Stimulated activated CD4-positive, alpha-beta T cell treated with anti-CD3 and anti-CD28 coated beads, Interleukin-15, amount 100 ng/mL, for 1 hour (primary cell): ENCODE measurements around the gene KRT80.

Source experiments
- DNase-seq, 2 donors: peaks; one replicate each; pipeline ENCODE4 v3.0.0-alpha.2; 2020; ENCODE audit warnings: low read depth in 1 of 2, low spot score in 1 of 2

KRT80 gene

DNA sequence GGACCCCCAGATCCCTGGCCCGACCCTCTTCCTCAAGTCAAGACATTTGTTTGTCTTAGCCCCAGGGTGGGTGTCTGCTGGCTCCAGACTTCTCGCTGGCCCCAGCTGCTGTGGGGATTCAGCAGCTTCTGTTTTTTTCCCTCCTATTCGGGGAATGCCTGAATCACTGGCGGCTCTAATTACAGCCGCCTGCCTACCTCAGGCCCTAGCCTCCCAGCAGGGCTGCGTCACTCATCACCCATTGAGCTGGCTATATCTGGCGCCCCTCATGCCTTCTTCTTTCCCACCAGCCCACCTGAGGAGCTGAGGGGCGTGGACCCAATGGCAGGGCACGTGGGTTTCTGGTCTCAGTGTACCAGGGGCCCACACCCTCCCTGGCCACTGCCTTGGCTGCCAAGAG, 10.1 kb downstream of the KRT80 start:
- no peak for DNase-seq

DNA sequence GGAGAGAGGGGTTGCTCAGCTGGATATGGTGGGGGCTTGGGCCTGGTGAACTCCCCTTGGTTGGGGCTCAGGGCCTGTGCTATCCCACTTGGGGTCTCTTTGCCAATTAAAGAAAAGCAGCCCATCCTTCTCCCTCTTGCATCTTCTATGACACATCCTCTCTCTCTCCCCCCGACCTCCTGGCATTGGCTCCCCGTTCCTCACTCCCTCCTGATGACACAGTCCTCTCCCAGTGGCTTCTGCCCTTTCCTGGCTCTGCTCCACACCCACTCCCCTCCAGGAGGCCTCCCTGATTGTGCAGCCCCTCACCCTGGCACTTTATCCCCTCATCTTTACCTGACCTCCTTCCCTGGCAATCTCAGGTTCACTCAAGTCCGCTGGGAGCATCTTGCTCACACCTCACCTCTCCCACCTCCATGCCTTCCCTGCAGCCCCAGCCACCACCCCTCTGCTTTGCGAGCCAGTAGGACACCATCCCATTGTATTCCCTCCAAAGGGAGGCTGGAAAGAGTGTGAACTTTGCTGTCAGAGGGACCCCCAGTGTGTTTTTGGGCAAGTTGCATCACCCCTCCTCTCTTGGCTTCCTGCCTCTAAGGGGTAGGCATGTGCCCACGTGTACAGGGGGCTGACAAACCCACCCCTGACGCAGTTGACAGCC, 10.7 kb downstream of the KRT80 start:
- no peak for DNase-seq

DNA sequence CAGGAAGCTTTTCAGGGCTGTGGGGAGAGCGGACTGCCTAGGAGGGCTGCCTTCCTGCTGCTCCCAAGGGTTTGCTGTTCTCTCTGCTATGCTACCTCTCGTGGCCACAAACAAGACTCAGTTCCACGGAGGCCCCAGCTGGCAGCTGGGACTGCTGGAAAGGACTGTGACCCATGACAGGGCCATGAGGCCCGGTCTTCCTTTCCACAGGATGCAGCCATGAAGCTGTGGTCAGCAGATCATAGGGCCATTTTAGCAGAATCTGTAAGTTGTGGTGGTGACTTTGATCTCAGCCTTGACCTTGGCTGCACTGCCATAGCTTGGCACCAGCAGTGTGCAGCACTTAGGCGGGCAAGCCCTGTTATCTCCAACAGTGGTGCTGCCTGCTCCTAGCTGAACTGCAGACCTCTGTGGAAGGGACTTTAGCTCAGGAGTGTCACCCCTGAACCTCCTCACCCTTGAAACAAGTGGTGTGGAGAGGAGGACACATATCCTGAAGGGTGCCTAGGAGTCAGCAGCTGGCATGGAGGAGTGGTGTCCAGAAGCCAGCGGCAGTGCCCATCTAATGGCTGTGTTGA, 12.3 kb downstream of the KRT80 start:
- DNase-seq: no peak

DNA sequence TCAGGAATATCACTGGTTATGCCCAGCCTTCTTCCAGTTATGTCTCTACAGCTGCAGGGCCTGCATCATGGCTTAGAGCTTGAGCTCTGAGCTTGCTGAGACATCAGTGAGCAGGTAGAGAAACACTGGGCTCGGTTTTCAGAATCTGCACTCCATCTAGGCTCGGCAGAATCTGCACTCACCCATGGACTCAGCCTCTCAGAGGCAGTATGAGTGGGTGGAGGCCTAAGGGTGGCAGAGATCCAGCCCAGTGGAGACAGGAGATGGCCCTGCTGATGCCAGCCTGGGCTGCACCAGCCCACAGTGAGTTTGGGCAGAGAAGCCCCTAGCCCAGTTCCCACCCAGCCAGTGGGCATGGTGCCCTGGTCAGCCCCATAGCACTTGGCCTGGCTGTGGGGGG, 12.8 kb downstream of the KRT80 start:
- no peak for DNase-seq

DNA sequence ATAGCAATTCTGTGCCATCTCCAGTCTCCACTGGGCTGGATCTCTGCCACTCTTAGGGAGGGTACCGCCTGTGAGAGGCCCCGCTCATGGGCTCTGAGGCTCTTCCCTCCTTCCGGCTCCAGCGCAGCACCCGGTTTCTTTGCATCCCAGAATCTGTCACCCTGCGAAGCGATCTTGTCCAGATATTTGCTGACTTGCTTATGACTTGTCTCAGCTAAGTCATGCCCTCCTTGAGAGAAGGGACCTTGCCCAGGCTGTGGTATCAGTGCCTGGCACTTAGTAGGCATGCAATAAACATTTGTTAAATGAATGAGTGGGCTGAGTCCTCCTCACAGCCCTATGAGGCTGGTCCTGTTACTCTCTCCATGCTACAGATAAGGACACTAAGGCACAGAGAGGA, 13.4 kb downstream of the KRT80 start:
- no peak for DNase-seq

DNA sequence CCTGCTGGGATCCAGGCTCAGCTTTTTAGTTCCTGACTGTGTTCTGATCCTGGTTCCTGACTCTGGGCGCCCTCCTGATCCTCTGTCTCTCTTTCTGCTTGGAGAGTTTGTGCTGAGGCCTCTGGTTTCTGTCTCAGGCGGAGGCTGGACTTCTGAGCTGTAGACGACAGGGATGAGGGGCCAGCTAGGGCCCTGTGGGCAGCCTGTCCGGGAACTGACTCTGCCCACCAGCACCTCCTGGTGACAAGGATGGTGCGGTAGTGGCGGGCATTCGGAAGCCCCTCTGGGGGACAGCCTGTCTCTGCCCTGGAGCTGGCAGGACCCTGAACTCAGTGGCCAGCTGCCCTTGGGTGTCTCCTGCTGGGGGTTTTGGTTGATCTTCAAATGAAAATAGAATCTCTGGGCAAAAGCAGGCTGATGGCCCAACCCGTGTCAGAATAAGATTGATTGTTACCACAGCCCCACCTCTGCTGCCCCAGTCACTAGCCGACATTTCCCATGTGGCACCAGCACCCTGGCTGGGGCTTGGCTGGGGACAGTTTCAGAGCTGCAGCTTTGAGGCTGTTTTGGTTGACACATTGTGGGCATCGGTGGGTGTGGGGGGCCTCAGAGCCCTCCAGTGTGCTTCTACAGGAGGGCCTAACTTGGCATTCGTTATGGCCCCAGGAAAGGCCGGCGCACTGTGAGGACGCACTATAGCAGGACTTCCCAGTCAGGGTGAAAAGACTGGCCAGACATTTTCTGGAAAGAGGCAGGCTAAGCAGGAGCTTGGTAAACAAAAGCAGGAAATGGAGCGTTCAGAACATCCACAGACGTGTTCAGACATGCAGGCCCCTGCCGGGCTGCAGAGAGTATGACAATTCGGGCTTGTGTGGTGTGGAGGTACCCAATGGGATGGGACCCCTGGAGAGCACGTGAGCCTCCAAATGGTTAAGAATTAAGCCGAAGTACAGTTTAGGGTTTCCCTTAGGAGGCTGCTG, 16.2 kb downstream of the KRT80 start:
- no peak for DNase-seq

DNA sequence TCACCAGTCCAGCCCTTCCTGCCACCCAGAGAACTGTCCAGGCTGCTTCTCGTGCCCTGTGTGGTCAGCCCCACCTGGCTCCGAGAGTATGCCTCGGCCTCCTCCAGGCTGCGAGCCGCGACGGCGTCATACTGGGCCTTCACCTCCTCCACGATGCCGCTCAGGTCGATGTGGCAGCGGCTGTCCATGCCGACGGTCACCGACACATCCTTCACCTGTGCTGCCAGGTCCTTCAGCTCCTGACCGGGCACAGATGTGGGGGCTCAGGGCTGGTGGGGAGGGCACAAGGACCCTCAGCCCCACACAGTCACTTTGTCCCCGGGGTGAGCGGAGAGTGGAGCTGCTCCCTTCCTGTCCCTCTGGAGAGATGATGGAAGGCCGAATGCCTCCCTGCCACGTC, 18.3 kb downstream of the KRT80 start:
- no peak for DNase-seq

DNA sequence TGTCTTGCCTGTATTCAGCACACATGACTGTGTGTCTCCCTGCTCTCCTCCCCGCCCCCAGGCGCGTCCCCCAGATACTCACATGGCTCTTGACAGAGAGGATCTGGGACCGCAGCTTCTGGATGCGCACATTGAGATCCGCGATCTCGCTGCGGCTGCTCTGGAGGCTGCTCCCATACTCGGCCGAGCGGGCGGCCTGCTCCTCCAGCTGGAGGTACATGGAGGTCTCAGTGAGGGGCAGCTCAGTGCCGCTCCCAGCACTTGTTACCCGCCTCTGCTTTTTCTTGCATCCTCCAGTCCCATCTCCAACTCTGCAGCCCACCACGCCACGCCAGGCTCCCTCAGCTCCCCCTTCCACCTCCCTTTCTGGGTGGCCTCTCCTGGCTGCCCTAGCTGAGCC, 18.9 kb downstream of the KRT80 start:
- DNase-seq: no peak

DNA sequence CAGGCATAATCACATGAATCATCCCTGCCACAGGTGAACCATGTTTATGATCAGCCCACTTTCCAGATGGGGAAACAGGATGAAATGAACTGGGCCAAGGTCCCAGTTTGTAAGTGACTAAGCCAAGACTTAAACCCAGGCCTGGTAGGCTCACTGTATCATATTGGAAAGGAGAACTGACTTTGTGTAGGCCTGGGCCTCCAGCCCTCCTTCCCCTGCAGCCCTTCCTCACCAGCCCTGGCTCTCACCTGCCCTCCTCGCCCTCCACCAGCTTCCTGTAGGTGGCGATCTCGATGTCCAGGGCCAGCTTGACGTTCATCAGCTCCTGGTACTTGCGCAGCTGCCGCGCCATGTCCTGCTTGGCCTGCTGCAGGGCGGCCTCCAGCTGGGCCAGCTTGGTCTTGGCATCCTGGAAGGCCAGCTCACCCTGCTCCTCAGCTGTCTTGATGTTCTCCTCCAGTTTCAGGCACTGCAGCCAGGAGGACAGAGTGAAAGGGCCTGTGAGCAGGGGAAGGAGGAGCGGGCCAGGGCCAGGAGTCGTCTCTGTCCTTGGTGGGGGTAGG, 19.8 kb downstream of the KRT80 start:
- no peak for DNase-seq

DNA sequence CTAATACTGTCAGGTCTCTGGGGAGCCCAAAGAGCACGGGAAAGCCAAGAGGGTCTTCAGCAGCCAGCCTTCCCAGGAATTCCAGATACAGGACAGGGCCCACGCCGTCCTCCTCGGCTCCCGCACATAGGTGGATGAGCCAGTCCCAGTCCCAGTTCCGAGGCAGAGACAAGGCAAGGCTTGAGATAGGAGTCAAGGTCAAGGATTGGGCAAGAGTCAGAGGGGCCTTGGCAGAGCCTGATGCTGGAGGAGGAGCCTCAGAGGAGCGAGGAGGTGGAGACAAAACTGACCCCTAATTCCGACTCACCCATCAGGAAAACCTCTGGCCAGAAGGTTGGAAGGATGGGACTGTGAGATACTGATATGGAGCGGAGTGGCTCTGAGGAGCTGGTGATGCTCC, 21.0 kb downstream of the KRT80 start:
- no peak for DNase-seq

DNA sequence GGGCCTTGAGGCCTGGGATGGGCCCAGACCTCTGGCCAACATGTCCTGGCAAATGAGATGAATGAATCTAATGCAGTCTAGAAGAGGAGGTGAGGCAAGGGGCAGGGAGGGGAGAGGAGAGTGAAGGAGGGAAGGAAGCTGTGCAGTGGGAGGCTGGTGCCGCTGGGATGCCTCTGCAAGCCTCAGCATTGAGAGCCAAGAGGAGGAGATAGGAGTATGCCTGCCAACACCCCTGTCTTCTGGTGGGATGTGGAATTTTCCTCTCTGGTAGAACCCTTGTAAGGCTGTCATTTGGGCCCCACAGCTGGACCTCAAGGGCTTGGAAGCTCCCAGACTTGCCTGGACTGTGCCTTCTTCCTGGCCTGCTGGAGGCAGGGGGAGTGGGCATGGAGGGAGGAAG, 21.9 kb downstream of the KRT80 start:
- no peak for DNase-seq

DNA sequence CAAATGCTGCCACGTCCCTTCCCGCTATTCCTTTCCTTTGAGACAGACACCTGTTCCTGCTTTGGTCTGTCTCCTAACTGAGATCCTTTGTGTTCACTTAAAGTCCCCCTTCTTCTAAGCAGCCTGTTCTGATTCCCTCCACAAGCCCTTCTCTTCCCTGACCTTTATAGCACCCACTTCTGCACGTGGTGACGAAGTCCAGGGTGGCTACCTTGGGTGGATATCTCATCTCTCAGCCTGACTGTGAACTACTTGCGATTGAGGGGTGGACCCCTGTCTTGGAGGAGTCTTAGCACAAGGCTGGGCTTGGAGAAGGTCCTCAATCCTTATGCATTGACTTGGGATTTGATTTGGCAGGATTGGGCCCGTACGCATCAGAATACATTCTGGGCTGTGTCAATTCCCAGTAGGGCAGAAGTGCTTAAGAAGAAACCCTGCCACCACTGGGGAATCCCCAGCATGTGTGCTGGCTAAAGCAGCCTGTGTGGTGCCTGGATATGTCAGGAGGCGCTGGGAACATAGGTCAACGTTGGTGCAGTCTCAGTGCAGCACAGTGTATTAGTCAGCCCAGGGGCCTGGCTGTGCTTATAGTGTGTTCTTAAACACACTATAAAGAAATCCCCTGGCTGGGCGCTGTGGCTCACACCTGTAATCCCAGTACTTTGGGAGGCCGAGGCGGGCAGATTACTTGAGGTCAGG, 23.6 kb downstream of the KRT80 start:
- no peak for DNase-seq

DNA sequence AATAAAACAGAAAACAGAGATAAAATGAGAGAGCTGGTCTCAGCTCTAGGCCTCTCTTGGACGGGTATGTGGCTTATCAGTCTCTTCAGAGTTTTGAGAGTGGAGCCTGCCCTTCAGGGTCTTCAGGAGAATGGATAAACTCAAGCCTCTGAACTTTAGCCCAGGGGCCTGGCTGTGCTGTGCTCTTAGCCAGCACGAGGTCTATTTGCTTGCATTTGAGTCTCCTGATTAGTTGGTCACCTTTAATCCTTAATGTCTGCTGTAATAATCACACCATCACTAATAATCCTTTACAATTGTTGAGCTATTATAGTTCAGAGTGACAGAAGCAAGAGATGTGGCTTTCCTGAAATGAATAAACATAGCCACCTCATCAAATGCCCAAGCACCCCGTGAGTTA, 24.3 kb downstream of the KRT80 start:
- DNase-seq: no peak

DNA sequence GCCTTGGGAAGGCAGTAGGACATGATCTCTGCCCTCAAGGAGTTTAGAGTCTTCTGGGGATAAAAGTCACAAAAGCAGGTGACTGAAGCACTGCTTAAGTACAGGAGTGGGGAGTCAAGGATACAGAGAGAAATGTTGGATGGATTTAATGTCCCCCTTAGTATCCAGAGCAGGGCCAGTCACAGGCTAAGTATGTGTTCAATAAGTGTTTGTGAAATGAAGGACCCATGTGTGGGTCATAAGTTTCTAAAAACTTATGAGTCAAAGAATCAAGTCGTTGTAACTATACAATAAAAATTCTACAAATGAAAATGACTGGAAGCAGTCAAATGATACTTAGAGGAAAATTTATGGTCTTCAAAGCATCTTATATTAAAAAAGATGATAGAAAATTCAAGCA, 25.1 kb downstream of the KRT80 start:
- DNase-seq: no peak

DNA sequence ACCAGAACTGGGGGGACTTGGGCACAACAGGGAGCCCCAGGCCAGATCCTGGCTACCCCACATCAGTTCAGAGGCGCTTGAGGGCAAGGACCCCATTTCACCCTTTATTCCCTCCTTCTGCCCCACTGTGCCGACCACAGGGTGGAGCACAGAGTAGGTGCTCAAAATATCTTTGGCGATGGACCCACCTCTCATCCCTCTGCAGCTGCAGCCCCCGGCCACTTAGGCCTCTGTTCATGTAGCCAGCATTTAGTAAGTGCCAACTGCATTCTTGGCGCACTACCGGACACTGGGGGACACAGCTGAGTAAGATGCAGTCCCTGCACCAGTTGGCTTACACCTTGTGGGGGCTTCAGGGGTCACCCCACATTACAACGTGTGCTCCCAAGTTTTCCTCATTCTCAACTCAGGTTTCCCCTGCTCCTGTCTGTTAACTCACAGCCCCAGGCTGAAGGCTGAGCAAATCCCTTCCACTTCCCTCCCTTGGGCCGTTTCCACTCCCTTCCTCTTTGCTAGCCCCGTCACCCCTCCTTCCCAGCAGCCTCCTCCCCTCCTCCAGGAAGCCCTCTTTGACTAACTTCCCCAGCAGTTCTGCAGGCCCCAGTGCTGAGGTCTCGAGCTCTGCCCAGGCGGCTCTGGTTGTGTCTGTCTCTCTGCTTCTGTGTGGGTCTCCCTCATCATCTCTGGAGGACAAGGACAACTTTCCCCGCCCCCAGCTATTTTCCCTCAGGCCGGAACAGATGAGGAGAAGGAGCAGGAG, 26.5 kb downstream of the KRT80 start:
- DNase-seq: no peak

DNA sequence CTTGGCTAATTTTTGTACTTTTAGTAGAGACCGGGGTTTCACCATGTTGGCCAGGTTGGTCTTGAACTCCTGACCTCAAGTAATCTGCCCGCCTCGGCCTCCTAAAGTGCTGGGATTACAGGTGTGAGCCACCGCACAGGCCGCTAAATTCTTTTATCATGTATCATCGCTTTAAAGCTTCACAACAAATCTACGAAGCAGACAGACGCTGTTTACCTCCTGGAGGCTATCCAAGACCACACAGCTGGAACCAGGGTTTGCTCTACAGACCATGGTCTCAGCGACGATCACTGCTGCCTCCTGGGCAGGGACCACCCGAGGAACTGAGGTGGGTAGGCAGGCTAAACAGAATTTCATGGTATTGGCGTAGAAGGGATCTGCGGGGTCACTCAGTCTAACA, 27.2 kb downstream of the KRT80 start:
- DNase-seq: no peak

DNA sequence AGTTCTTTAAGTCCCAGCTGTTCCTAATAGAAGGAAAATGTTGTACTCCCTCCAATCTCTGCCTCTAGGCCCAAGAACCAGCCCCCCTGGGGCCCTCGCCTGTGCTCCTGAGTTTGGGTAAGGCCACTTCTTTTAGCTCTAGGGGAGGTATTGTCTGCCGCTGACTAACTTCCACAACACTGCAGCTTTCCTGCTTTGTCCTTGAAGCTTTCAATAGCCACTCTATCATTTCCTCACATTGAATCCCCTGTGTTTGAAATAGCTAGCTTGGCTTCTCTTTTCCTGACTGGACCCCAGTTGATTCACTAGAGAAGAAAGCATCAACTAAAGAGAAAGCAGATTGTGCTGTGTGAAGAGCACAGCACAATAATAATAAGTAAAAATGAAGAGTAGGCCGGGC, 28.8 kb downstream of the KRT80 start:
- no peak for DNase-seq

DNA sequence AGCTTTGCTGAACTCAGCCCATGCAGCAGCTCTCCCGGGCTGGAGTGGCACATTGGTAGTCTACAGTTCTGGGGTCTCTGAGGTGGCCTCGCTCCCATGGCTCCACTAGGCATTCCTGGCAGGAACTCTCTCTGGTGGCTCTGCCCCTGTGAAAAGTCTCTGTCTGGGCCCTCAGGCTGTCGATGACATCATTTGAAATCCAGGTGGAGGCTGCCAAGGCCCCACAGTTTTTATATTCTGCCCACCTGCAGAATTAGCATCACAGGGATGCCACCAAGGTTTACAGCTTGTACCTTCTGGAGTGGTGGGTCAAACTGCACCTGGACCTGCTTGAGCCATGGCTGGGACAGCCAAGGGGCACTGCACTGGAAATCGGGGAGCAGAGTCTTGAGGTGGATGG, 31.6 kb downstream of the KRT80 start:
- no peak for DNase-seq

DNA sequence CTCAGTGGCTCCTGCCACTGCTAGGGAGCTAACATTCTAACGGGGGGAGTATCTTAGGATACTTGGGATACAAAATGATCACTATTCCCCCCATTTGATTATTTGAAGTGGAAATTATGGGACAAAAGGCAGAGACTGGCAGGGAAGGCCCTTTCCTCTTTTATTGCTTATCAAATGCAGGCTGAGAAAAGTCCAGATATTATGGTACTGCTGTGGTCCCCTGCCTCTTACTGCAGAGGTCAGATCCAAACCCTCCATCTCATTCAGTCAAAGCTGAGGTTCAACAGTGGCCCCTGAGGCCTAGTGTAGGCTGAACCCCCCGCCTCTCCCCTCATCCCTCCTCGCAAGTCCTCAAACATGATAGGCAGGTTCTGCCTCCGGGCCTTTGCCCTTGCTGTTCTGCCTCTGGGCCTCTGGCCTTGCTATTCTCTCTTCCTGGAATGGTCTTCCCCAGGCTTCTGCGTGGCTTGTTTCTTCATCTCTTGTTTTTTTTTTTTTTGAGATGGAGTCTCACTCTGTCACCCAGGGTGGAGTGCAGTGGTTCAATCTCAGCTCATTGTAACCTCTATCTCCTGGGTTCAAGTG, 34.2 kb downstream of the KRT80 start:
- no peak for DNase-seq
